ENCODE measurements around the gene ACTL9. TPM values are rescaled to one million over a fixed set of nuclear protein-coding genes. Genes with fewer than 3 reads are reported as not detected.

ACTL9 gene
- total RNA-seq, 1 donor from 2014 or later: not detected

- DNase-seq (ENCODE audit: missing footprints) (no peak), ATAC-seq (no peak)
- intact Hi-C loops (cut with DNase I): no loop called here
These were observed 7.6 kb downstream of the ACTL9 start for GRCh38 chr19:8690753-8691539.

- no peak for ATAC-seq
- DNase-seq (ENCODE audit: missing footprints): no peak
- intact Hi-C loops (cut with DNase I): no loop called here
These were observed 9.7 kb downstream of the ACTL9 start for GRCh38 chr19:8688930-8689329.

GRCh38 chr19:8686549-8686948 lies 12.0 kb downstream of the ACTL9 start:
- ATAC-seq (no peak), DNase-seq (ENCODE audit: missing footprints) (no peak)
- intact Hi-C loops (cut with DNase I): no loop called here

DNA sequence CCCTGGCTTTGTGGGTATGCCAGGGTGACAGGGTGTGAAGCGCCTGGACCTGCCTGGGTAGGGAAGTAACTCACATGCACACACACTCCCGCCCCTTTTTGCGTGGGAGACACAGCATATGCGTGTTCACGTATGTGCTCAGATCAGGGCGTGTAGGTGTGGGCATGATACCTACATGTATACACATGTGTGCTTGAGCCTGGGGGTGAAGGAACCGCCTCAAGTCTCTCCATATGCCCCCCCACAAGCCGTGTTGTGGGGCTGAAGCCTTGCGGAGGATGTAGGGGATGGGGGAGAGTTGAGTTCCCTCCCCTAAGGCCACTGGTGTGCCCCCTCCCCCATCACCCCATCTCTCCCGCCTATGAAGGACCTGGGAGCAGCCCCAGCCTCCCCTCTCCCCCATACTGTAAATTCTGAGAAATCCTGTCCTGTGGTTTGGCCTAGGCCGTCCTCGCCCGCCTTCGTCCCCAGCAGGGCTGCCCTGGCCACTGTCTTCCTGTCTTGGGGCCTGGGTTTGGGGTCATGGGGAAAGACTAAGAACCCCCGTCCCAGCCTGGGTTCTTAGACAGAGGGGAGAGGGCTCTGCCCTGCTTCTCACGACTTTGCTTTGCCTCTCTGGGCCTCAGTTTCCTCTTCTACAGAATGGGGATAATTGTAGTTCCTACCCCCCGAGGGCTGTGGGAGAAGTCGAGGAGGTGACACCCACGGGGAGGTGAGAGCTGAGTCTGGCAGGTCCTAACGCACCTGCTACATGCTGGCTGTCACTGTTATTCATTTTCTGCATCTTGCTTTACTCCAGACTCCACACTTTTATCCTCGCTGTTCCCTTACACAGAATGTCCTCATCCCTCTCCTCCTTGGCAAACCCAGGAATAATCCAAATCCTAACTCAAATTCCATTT lies 14.3 kb downstream of the ACTL9 start:
- intact Hi-C loops (cut with DNase I): no loop called here
- DNase-seq (ENCODE audit: missing footprints): no peak
- ATAC-seq: no peak

DNA sequence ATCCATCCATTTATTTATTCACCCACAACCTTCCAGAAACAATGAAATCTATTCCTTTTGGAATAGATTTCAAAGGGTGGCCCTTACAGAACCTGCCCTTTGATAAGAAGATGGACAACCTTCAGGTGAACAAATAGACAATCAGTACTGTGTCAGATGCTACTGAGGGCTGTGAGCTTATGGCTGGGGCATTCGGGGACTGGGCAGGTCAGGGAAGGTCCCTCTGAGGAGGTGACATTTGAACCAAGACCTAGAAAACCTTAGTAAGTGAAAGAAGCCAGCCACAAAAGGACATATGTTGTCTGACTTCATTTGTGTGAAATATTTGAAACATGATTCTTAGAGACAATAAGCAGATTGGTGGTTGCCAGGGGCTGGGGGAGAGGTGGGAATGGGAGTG lies 15.7 kb downstream of the ACTL9 start:
- no peak for ATAC-seq

GRCh38 chr19:8682472-8682871 lies 16.1 kb downstream of the ACTL9 start:
- no peak for DNase-seq (ENCODE audit: missing footprints)
- intact Hi-C loops (cut with DNase I): no loop called here
- ATAC-seq: no peak

More for the DNA sequence above, 15.7 kb downstream of the ACTL9 start:
- intact Hi-C loops (cut with DNase I): no loop called here
- DNase-seq (ENCODE audit: missing footprints): no peak

DNA sequence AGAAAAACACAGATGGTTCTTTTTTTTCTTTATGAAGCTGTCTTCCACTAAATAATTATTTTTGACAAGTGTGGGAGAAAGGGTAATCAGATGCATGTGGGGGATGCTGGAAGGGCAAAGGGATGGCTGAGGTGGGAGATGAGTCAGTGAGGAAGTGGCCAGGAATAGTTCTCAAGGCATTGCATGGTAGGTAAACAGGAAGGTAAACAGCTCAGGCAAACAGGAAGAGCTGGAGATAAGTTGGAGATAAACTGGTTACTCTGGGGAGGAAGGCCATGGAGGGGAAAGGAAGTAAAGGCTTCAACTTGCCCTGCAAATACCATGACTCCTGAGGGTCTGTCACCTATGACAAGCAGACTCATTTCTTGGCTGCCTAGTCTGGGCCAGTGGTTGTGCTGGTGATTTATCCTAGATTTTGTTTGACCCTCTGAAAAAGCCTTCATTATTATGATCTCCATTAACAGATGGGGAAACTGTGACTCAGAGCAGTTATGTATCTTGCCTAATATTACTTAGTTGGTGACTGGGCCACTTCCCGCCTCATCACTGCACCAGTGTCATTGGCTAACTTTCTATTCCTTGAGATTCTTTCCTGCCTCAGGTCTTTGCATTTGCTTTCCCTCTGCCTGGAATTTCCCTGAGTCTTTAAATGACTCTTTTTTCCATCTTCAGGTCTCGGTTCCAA lies 17.1 kb downstream of the ACTL9 start:
- intact Hi-C loops (cut with DNase I): no loop called here
- DNase-seq (ENCODE audit: missing footprints) (no peak), ATAC-seq (no peak)

GRCh38 chr19:8680676-8681344 lies 17.8 kb downstream of the ACTL9 start:
- intact Hi-C loops (cut with DNase I): no loop called here
- DNase-seq (ENCODE audit: missing footprints) (no peak), ATAC-seq (no peak)

DNA sequence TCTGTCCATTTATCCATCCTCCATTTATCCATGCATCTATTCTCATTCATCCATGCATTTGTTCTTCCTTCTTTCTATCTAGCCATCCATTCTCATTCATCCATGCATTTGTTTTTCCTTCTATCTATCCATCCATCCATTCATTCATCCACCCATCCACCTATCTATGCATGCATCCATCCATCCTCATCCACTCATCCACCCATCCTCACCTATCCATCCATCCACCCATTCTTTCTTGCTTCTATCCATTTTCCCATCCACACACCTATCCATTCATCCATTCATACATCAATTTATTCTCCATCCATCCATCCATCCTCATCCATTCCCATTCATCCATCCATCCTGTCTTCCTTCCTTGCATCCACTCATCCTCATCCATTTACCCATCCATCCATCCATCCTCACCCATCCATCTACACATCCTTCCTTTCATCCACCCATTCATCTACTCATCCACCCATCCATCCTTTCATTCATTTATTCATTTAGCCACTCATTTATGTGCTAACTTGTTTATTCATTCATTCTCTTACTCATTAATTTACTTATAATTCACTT lies 20.3 kb downstream of the ACTL9 start:
- DNase-seq (ENCODE audit: missing footprints) (no peak), ATAC-seq (no peak)
- intact Hi-C loops (cut with DNase I): no loop called here

DNA sequence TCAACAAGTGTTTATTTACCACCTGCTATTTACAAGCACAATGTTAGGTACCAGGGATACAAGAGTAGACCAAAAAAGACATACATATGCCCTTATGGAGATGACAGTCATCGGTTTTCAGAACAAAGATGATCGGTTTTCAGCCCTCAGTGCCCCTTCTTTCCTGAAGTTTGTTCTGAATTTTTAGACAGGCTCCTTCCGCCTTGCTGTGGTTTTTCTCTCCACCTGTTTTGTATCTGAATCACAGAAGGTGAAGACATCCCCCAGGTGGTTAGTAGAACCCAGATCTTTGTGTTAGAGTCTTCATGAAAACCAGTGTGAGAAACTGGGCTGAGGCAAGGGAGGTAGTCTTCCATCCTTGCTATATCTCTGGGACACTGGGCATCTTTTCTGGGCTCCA lies 23.5 kb downstream of the ACTL9 start:
- no peak for ATAC-seq
- intact Hi-C loops (cut with DNase I): no loop called here
- DNase-seq (ENCODE audit: missing footprints): no peak

GRCh38 chr19:8673276-8673891 lies 25.2 kb downstream of the ACTL9 start:
- intact Hi-C loops (cut with DNase I): no loop called here
- ATAC-seq (no peak), DNase-seq (ENCODE audit: missing footprints) (no peak)

DNA sequence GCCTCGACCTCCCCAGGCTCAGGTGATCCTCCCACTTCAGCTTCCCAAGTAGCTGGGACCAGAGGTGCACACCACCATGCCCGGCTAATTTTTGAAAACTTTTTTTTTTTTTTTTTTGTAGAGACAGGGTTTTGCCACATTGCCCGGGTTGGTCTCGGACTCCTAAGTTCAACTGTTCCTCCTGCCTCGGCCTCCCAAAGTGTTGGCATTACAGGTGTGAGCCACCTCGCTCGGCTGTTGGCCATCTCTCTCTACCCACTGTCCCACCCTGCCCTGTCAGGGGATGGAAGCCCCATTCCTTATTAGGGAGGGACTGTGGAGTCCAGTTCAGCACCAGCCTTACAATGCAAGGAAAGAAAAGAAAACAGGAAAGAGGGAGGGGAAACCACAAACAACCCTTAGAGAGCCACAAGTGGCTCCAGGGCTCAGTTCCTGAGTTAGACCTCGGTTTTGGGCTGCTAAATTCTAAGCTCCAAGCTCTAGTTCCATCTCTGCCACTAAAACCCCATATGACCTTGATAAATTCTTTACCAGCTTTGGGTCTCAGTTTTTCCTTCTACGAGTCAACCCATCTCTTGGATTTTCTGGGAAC lies 31.7 kb downstream of the ACTL9 start:
- DNase-seq (ENCODE audit: missing footprints) (no peak), ATAC-seq (no peak)
- intact Hi-C loops (cut with DNase I): no loop called here

- DNase-seq (ENCODE audit: missing footprints): no peak
- no peak for ATAC-seq
- intact Hi-C loops (cut with DNase I): no loop called here
These were observed 33.0 kb downstream of the ACTL9 start for GRCh38 chr19:8665468-8666213.

DNA sequence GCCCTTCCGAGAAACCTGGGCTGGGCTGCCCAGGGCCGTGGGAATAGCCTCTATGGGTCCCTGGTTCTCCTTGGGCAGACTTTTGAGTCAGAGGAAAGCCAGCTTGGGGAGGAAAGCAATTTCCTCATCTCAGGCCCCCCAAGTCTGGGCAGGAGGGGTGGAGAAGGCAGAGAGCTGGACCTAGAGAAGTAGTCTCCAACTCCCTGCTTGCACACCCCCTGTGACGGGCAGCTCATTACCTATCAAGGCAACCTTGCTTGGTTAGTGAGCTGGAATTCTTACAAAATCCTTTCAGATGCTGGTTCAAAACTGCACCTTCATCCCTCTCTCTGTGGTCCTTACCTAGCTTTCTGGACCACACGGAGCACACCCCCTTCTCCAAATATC lies 33.9 kb downstream of the ACTL9 start:
- no peak for ATAC-seq
- intact Hi-C loops (cut with DNase I): no loop called here
- DNase-seq (ENCODE audit: missing footprints): no peak

- no peak for DNase-seq (ENCODE audit: missing footprints)
- intact Hi-C loops (cut with DNase I): no loop called here
- ATAC-seq: no peak
These were observed 34.5 kb downstream of the ACTL9 start for GRCh38 chr19:8663920-8664670.

DNA sequence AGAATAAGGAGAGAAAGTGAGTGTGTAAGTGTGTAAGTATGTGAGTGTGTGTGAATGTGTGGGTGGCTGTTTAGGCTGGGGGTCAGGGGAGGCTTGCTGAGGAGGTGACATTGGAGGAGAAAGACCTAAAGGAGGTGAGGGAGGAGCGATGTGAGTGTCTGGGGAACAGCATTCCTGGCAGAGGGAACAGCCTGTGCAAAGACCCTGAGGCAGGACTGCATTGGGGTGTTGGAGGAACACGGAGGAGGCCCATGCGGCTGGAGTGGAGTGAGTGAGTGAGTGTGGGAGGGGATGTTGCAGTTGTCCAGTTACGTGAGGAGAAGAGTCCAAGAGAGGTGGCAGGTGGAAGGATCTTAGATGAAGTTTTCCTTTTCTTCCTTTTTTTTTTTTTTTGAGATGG lies 36.3 kb downstream of the ACTL9 start:
- no peak for ATAC-seq
- DNase-seq (ENCODE audit: missing footprints): no peak
- intact Hi-C loops (cut with DNase I): no loop called here

GRCh38 chr19:8659905-8660304 lies 38.7 kb downstream of the ACTL9 start:
- ATAC-seq (no peak), DNase-seq (ENCODE audit: missing footprints) (no peak)
- intact Hi-C loops (cut with DNase I): no loop called here

All from Right ventricle myocardium inferior (tissue), 1 donor.